HPDE6-E6E7 (cell line): ENCODE results near the gene ZNF232.
"Not testable (repeated sequence)": the region's sequence is repeated elsewhere in the genome, so short reads cannot be mapped to it uniquely, and the experiment has no call there.

ENCODE experiments used
- DNase-seq: peaks from one replicate; pipeline ENCODE4 v3.0.0; 2011; ENCODE audit warnings: missing footprints; ENCODE audit errors: extremely low spot score

The ZNF232 gene

DNA sequence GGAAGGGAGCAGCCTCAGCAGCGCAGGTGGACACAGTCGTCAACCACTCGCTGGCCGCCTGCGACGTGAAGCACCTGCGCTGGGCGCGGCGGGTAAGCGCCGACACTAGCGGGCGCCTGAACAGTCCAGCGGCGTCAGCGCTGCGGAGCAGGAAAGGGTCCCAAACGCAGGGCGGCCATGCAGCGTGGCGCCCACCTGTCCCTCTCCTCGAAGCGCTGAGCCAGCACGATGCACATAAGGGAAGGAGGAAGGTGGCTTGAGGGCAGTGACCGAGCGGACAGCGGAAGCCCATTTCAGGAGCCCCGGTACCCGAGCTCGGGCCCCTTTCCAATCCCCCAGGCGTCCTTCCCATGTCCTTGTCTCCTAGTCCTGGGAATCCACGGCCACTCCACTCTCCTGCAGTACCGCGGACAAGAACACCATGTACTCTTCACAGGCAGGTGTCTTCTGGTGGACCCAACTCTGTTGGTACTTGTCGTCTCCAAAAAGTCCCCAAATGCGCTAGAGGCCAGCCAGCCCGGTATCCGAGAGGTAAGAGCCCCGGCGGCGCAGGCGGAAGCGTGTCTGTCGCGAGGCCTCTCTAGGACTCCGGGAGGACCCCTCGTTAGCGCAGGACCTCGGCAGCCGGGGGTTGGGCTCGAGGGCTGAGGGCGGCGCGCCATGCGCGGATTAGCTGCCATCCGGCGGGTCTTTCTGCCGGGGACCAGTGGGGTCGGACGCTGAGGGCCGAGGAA, 14.4 kb downstream of the ZNF232 start:
- no peak for DNase-seq

DNA sequence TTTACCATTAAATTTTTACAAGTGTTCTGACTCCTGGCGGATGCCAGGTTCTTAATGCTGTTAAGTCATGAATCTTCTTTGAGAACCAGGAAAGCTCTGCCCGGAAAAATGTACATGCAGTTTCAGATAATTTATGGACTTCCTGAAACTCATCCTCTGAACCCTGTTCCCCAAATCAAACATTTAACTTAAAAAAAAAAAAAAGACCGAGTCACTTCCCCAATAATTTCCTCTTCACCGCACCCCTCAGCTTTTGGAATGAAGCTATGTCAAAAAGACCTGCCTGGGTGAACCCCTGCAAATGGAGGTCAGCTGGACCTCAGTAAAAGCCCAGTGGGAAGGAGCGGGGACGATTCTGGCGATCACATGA, 15.0 kb downstream of the ZNF232 start:
- DNase-seq: no peak

DNA sequence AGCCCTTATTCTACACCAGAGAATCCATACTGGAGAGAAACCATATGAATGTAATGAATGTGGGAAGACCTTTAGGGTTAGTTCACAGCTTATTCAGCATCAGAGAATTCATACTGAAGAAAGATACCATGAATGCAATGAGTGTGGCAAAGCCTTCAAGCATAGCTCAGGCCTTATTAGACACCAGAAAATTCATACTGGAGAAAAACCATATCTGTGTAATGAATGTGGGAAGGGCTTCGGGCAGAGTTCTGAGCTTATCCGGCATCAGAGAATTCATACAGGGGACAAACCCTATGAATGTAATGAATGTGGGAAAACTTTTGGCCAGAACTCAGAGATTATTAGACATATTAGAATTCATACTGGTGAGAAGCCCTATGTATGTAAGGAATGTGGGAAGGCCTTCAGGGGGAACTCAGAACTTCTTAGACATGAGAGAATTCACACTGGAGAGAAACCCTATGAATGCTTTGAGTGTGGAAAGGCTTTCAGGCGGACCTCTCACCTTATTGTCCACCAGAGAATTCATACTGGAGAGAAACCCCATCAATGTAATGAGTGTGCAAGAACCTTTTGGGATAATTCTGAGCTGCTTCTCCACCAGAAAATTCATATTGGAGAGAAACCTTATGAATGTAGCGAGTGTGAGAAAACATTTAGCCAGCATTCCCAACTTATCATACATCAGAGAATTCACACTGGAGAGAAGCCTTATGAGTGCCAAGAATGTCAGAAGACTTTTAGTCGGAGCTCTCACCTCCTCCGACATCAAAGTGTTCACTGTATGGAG, 19.3 kb downstream of the ZNF232 start:
- no peak for DNase-seq

DNA sequence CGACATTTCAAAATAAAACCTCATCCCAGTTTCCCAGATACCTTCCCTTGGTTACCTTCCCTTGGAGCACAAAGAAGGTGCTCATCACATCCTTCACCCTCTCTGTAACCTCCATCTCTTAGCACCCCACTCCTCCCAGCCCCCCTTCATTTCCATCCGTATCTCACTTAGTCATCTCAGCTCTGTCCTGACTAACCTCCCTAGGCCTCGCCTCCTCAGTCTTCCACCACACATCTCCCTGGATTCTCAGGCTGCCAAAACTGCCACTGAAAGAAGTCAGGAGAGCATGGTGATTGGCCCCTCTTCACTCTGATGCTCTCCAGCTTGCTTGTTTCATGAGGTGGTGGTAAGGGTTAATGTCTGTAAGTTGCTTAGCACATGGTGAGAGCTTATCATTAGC, 31.1 kb downstream of the ZNF232 start:
- no peak for DNase-seq

DNA sequence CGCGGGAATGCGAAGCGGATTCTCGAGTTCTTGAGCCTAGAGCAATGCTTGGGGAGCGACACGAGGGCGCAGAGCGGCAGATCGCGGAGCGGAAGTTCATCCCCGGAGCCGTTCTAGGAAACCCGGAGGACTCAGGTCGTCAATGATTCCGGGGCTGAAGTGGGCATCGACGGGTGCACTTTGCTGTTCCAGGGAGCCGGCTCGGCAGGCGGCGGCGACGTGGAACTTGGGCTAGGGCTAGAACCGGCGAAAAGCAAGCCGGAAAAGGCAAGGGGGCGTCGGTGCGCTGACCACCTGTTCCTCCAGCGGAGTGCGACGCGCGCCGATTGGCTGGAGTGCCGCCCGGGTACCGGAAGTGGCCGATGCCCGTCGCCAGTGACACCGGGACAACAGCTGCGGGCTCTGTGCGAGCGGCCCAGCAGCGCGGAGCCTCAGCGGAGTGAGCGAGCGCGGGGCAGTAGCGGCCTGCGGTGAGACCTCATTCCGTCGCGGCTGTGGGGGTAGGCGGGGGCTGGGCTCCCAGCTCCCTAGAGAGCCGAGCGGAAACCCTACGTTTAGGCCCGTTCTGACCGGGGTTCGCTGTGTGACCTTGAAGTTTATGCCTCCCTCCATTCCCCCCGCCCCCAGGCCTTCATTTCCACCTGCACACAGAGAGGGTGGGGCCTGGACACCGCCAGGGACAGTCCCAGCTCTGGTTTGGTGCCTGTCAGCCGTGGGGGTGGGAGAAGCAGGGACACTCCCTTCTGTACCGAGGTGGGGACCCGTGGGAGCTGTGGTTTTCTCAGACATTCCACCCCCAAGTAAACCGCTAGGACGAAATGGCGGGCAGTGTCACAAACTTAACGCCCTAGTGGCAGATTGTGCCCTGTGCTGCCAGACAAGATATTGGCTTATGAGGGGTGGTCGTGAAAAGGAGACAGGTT, 33.3 kb downstream of the ZNF232 start, which contains the start of gene ZFP3:
Gene ZFP3, plus strand, starts transcription at position 362 of the 923 bp plus-strand sequence. CDS start 13,038 bp downstream, outside the sequence.
- DNase-seq: peak; percentile 63

DNA sequence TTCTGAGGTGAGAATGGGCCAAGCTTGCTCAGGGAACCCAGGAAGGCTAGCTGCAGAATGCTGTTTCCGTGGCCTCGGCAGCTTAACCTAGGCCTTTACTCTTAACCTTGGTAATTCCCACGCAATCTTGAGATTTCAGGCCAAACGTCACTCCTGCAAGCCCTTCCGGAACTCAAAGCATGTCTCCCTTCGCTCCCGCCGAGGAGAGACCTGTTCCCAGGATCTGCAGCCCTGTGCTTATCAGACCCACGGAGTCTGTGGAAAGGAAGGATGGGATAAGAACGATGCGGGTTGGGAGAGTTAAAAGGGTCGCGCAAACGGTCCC, 33.9 kb downstream of the ZNF232 start:
- DNase-seq: no peak

DNA sequence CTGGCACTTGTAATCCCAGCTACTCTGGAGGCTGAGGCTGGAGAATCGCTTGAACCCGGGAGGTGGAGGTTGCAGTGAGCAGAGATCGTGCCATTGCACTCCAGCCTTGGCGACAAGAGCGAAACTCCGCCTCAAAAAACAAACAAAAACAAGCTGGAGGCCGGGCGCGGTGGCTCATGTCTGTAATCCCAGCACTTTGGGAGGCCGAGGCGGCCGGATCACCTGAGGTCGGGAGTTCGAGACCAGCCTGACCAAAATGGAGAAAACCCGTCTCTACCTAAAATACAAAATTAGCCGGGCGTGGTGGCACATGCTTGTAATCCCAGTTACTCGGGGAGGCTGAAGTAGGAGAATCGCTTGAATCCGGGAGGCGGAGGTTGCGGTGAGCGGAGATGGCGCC, 34.4 kb downstream of the ZNF232 start:
- not testable (repeated sequence) for DNase-seq

DNA sequence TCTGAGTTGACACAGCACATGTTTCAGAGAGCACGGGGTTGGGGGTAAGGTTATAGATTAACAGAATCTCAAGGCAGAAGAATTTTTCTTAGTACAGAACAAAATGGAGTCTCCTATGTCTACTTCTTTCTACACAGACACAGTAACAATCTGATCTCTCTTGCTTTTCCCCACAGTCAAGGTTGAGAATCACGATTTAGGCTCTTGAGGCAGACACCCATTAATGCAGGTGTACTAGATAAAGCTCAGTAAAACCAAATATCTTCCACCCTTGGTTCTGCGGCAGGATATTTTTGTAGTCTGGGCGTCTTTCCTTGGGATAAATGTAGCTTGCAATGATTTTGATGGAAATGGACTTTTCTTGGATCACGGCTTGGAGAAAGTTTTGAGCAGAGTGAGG, 36.2 kb downstream of the ZNF232 start:
- not testable (repeated sequence) for DNase-seq

DNA sequence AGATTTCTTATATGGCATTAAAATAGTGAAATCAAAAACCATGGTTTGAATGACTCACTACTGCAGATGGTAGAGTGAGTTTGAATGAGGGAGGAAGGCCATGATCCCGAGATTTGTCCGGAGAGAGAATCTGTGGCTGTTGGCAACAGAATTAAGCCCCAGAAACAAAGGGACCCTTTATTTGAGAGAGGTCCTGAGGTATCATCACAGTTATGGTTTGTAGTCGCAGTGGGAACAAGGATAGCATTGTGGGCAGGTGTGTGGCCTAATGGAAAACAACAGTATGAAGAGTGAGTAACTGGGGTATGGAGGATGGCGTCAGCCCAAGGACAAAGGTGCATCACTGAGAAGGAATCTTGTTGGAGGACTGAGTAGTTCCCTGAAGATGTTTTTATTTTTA, 42.0 kb downstream of the ZNF232 start:
- DNase-seq: peak; percentile 26

DNA sequence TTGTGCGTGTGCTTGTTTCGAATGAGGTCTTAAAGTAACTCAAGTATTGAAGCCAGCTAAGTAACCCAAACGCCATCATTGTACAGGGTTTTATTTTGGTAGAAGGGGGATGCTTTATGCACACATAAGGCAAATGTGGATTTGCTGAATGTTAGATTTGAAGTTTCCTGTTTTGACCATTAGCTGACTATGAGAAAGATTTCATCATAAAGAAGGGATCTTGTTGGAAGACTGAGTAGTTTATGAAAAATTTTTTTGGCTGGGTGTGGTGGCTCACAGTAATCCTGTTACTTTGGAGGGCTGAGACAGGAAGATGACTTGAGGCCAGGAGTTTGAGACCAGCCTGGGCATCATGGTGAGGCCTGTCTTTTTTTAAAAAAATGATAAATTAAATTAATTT, 43.4 kb downstream of the ZNF232 start:
- no peak for DNase-seq

DNA sequence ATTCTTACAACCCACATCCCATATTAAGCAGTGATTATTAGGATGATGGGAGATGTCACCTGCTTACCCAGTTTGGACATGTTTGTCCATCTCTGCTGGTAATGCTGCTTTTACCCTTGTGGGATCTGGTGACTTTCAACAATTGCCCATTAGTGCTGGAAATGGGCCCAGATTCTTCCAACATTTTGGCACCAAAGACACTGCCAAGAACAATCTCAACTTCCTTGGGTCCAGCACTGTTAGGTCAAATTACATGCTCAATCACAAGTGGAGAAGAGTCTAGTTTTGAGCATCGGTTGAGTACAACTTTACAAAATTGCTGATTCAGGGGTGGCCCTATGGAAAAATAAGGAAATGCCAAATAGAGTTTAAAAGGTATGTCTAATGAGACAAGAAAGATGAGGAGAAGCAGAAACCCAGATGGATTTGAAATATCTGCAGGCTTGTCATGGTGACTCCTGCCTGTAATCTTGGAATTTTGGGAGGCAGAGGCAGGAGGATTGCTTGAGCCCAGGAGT, 46.4 kb downstream of the ZNF232 start:
- no peak for DNase-seq
